ENCODE results near the gene HACD3.

The HACD3 gene

DNA sequence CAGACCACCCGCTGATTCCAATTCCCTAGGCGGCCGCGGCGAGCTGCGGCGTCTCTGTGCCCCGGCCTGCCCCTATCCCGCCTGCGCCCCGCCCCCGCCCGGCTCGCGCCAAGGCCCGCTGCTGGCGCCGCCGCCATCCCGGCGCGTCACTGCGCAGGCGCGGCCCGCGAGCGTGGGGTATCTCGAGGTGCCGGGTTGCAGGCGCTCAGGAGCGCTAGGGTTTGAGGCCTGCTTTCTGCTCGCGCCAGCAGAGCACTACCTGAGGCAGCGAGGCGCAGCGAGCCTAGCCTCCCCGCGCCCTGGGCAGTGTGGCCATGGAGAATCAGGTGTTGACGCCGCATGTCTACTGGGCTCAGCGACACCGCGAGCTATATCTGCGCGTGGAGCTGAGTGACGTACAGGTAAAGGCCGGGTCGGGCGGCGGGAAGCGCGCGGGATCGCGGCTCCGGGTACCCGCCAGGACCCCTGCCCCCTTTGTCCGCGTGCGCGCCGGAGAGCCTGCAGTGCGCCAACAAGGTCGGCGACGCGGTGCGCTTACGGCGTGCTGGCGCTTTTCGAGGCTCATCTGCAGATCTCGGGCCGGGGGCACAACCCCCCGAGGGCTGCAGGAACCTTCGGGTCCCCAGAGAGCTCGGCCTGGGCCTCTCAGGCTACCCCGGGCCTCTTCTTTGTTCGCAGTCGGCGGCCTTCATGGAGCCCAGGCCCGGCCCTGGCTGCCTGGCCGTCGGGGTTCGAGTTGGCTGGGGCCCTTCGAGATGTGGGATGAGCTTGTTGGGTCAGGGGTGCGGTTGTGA is at the start of gene HACD3:
HACD3 (plus strand) TSS at position 146 of the 794 bp plus-strand sequence; CDS start at position 315, 169 bp downstream.
- DNase-seq (ENCODE audit: insufficient read length, low spot score): peak; percentile 88
- FAIRE-seq: no peak
- TF ChIP-seq, protein P1, sequence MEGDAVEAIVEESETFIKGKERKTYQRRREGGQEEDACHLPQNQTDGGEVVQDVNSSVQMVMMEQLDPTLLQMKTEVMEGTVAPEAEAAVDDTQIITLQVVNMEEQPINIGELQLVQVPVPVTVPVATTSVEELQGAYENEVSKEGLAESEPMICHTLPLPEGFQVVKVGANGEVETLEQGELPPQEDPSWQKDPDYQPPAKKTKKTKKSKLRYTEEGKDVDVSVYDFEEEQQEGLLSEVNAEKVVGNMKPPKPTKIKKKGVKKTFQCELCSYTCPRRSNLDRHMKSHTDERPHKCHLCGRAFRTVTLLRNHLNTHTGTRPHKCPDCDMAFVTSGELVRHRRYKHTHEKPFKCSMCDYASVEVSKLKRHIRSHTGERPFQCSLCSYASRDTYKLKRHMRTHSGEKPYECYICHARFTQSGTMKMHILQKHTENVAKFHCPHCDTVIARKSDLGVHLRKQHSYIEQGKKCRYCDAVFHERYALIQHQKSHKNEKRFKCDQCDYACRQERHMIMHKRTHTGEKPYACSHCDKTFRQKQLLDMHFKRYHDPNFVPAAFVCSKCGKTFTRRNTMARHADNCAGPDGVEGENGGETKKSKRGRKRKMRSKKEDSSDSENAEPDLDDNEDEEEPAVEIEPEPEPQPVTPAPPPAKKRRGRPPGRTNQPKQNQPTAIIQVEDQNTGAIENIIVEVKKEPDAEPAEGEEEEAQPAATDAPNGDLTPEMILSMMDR (IDR thresholded peaks at IDR 0.05; ENCODE audit: insufficient read depth, missing control alignments): no peak

- DNase-seq (ENCODE audit: insufficient read length, low spot score): no peak
- TF ChIP-seq, protein P1 (IDR thresholded peaks at IDR 0.05; ENCODE audit: insufficient read depth, missing control alignments): no peak
- FAIRE-seq: no peak
These were observed 45.4 kb upstream of the HACD3 start for GRCh38 chr15:65484876-65485275.

- no peak for DNase-seq (ENCODE audit: insufficient read length, low spot score)
- no peak for FAIRE-seq
- TF ChIP-seq, protein P1 (IDR thresholded peaks at IDR 0.05; ENCODE audit: insufficient read depth, missing control alignments): no peak
These were observed 36.2 kb upstream of the HACD3 start for GRCh38 chr15:65494076-65494475.

DNA sequence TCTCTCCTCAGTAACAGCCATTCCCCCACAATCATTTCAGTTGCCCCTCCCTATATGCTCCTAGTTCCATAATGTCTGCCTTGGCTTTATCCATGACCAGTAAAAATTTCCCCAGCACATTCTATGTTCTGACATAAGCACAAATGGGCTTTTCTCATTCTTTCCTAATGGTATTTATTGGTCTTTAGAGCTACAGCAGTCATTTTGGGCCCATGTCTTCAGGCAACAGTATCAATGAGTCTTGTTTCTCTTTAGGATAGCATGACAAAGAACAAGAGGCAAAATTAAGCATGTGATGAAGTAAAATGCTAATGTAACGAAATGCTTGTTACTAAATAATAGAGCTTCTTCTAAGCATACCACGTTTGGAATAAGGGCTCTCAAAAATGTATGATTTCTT is 20.9 kb upstream of the HACD3 start:
- no peak for DNase-seq (ENCODE audit: insufficient read length, low spot score)
- FAIRE-seq: no peak
- TF ChIP-seq, protein P1 (IDR thresholded peaks at IDR 0.05; ENCODE audit: insufficient read depth, missing control alignments): no peak

GRCh38 chr15:65512189-65512588 is 18.1 kb upstream of the HACD3 start:
- TF ChIP-seq, protein P1 (IDR thresholded peaks at IDR 0.05; ENCODE audit: insufficient read depth, missing control alignments): no peak
- no peak for DNase-seq (ENCODE audit: insufficient read length, low spot score)
- FAIRE-seq: no peak

DNA sequence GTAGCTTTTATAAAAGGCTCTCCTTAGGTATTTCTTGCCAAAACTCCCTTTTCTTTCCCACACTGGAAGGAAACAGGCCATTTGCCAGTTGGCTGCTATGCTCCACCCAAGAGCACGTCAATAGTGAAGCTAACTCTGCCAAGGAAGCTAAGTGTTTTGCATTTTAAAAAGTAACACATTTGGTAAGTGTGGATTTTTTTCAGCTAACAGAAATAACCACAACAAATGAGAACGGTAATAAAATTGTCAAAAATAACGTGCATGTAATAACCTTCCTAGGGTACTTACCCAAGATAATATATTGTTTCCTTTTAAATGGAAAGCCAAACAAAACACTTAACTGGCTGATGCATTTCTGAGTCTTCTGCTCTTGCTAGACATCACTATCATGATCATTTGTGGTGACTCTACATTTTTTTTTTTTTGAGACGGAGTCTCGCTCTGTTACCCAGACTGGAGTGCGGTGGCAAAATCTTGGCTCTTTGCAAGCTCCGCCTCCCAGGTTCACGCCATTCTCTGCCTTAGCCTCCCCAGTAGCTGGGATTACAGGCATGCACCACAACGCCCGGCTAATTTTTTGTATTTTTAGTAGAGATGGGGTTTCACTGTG is 17.4 kb upstream of the HACD3 start:
- TF ChIP-seq, protein P1 (IDR thresholded peaks at IDR 0.05; ENCODE audit: insufficient read depth, missing control alignments): no peak
- DNase-seq (ENCODE audit: insufficient read length, low spot score): no peak
- no peak for FAIRE-seq
